NOMO-1 (cell line): ENCODE measurements around the gene MMP21.

Experiments used
- DNase-seq, 2 experiments: peaks; one replicate each; lab custom pipeline; 2025; ENCODE audit not compliant: unreplicated experiment in 2 of 2; lab: John Stamatoyannopoulos, UW

MMP21 gene

GRCh38 chr10:125775491-125776106 lies at the start of gene MMP21:
Gene MMP21 (minus strand): TSS chr10:125775821. CDS start chr10:125775821, 0 bp downstream.
- DNase-seq, result no peak

GRCh38 chr10:125824736-125825135 lies 49.1 kb upstream of the MMP21 start:
- peak in 1 of 2 experiments; percentile 8 for DNase-seq

GRCh38 chr10:125823663-125824251 lies 48.1 kb upstream of the MMP21 start:
- DNase-seq, result no peak

GRCh38 chr10:125822878-125823662 lies 47.4 kb upstream of the MMP21 start, which contains the start of the genes BCCIP and UROS:
Gene BCCIP (plus strand): TSS chr10:125823546. CDS start chr10:125823558, 12 bp downstream.
Gene UROS (minus strand): TSS chr10:125823258. CDS start chr10:125816499, 6,759 bp downstream.
- peak; percentile 85 to 87 for DNase-seq

- DNase-seq, result no peak
These were observed 45.1 kb upstream of the MMP21 start for GRCh38 chr10:125820701-125821100.

GRCh38 chr10:125817337-125817946 lies 41.8 kb upstream of the MMP21 start:
- no peak for DNase-seq

- no peak for DNase-seq
These were observed 40.9 kb upstream of the MMP21 start for GRCh38 chr10:125816548-125816947.

GRCh38 chr10:125815764-125816163 lies 40.1 kb upstream of the MMP21 start:
- no peak for DNase-seq

- no peak for DNase-seq
These were observed 36.6 kb upstream of the MMP21 start for GRCh38 chr10:125812128-125812750.

- DNase-seq, result no peak
These were observed 35.6 kb upstream of the MMP21 start for GRCh38 chr10:125811251-125811650.

GRCh38 chr10:125808047-125808446 lies 32.4 kb upstream of the MMP21 start:
- DNase-seq, result no peak

GRCh38 chr10:125802739-125803138 lies 27.1 kb upstream of the MMP21 start:
- no peak for DNase-seq

GRCh38 chr10:125802131-125802530 lies 26.5 kb upstream of the MMP21 start:
- no peak for DNase-seq

- DNase-seq, result no peak
These were observed 26.0 kb upstream of the MMP21 start for GRCh38 chr10:125801574-125801973.

GRCh38 chr10:125799451-125800182 lies 24.0 kb upstream of the MMP21 start:
- DNase-seq, result no peak

- no peak for DNase-seq
These were observed 22.5 kb upstream of the MMP21 start for GRCh38 chr10:125797994-125798662.

- no peak for DNase-seq
These were observed 21.8 kb upstream of the MMP21 start for GRCh38 chr10:125797424-125797823.

- no peak for DNase-seq
These were observed 20.1 kb upstream of the MMP21 start for GRCh38 chr10:125795637-125796190.

- DNase-seq, result no peak
These were observed 19.5 kb upstream of the MMP21 start for GRCh38 chr10:125795128-125795527.
